IPS-NIHi7 (cell line): Measurements from ENCODE around the gene EML4.
"Not testable (repeated sequence)": the region's sequence is repeated elsewhere in the genome, so short reads cannot be mapped to it uniquely, and the experiment has no call there.

Source experiments
- DNase-seq: peaks from one replicate; pipeline ENCODE4 v3.0.0; 2012; ENCODE audit warnings: mixed read lengths; ENCODE audit errors: extremely low spot score

EML4 gene

DNA sequence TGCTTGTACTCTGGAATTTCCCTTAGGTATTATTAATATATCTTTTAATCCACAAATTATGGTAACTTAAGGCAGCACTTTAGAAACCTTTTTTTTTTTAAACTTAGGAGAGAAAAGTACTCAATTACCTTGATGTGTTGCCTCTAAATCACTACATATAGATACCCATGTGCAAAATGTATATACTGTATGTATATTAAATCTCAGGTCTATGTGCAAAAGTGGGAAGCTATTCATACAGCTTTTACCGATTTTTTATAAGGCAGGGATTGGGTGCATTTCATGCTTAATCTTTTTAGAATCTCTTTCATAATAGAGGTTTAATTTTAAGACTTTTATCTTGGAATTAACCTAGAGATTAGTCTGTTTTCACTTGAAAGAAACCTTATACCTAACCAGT, 3.4 kb downstream of the EML4 start:
- no peak for DNase-seq

DNA sequence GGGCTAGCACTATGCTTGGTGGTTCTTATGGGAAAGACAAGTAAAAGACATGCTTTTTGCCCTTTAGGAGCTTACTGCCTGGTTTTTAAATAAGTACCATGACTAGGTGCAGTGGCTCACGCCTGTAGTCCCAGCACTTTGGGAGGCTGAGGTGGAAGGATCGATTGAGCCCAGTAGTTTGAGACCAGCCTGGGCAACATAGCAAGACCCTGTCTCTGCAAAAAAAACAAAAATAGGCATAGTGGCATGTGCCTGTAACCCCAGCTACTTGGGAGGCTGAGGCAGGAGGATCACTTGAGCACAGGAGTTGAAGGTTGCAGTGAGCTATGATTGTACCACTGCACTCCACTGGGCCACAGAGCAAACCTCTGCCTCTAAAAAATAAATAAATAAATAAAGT, 4.3 kb downstream of the EML4 start:
- DNase-seq = not testable (repeated sequence)

DNA sequence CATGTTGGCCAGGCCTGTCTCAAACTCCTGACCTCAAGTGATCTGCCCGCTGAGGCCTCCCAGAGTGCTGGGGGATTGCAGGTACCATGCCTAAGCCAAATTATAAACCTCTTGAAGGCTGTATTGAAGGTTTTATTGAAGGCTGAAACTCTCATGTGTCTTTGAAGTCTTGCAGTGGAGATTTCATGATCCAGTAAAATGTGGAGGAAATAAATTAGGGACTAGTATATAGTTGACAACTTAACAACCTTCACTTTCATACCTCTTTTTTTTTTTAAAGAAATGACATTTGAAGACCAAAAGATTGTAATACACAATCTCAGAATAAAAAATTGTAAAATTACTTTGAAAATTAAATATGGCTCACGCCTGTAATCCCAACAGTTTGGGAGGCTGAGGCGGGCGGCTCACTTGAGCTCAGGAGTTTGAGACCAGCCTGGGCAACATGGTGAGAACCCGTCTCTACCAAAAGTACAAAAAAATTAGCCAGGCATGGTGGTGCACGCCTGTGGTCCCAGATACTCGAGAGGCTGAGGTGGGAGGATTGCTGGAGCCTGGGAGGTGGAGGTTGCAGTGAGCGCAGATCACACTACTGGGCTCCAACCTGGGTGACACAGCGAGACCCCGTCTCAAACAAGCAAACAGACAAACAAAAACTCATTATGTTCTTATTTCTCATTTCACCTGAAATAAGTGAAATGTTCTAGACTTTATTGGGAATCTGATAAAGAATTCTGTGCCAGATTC, 8.0 kb downstream of the EML4 start:
- no peak for DNase-seq

DNA sequence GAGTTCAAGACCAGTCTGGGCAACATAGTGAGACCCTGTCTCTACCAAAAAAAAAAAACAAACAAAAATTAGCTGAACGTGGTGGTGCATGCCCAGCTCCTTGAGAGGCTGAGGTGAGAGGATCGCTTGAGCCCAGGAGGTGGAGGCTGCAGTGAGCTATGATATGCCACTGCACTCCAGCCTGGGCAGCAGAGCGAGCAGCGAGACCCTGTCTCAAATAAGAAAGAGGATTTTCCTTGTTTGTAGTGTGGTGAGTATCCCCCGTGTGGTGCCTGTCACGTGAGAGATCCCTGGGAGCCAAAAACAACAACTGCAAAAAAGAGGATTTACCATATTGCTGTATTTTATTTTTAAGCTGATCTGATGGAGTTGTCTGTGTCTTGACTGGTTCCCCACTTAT, 9.2 kb downstream of the EML4 start:
- DNase-seq = no peak

DNA sequence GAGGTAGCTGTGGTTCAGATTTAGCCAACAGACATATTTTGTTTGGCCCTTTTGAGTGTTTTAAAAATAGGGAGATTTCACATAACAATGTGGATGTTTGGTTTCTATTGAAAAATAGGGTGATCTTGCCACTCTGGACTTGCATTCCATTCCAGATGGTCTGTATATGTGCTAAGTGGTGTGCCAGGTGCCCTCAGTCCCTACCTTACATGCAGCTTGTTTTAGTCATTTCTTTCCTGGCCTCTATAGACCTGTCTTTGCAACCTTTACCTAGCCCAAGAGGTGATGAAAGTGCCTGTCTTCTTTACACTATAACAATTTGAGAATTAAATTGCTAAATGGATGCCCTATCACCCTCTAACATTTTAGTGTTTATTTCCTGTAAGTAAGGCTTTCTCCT, 11.1 kb downstream of the EML4 start:
- no peak for DNase-seq

DNA sequence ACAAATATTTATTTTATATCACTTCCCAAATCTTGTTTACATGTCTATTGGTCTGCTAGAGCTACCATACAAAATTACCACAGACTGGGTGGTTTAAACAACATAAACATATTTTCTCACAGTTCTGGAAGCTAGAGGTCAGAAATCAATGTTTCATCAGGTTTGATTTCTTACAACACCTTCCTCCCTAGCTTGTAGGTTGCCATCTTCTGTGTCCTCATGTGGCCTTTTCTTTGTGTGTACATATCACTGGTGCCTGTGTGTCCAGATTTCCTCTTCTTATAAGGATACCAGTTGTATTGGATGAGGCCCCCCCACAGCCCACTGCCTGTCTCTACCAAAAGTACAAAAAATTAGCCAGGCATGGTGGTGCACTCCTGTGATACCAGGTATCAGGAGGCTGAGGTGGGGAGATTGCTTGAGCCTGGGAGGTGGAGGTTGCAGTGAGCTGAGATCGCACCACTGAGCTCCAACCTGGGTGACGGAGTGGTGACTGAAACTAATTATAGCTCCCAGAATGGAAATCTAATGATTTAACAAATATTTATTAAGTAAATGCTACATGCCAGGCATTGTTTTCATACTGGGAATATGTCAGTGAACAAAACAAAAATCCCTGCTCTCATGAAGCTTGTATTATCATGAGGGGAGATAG, 13.6 kb downstream of the EML4 start:
- DNase-seq = no peak

DNA sequence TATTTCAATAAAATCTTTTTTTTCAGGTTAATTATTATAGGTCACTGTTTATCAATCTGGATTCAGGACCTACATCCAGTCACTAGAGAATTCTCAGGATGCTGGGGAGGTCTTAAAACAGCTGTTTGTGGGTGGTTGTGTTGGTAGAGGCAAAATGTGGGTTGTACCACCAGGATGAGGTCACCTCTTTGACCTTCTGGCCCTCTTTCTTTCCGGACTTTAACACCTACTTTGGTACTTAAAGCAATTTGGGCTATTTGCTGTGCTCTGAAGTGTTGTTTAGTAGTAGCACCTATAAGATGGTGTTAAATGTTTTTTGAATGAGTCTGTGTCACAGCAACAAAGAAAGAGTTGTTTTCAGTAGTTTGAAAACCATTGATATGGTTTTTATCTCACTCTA, 14.6 kb downstream of the EML4 start:
- DNase-seq = peak; percentile 26

DNA sequence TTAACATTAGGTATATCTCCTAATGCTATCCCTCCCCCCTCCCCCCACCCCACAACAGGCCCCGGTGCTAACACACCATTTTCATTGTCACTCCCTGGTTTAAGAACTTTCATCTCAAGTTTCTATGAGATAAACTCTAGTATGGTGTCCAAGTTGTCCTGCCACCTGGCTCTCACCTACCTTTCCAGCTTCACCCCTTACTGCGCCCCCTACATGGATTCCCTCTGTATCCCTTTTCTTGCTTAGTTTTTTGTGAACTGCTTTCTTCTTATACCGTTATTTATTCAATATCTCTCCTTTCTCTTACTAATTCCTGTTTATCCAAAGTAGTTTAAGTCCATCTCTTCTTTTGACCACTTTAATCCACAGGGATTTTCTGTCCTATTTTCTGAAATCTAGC, 15.2 kb downstream of the EML4 start:
- DNase-seq = peak; percentile 21

DNA sequence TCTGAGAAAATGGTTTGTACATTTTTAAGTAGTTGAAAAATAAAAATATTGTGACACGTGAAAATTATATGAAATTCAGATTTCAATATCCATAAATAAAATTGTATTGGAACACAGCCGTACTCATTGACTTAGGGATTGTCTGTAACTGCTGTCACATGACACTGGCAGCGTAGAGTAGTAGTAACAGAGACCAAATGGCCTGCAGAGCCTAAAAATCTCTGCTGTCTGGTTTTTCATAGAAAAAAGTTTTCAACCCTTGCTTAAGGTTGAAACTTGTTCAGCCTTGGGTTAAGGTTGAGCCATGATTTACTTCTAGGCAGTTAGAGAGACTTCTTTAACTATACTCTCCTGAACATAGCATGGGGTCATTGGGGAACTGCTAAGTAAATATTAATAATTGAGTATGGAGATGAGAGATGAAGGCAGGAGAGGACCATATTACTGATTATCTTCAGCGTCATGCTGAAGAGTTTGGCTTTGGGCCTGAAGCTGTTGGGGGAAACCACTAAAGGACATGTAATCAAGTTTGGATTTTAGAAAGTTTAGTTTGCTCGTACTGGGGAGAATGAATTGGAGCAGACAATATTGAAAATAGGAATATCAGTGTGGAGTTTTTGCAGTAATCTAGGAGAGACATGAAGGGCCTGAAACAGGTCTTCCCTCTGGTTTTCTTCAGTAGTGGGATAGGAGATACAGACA, 16.2 kb downstream of the EML4 start:
- DNase-seq = no peak

DNA sequence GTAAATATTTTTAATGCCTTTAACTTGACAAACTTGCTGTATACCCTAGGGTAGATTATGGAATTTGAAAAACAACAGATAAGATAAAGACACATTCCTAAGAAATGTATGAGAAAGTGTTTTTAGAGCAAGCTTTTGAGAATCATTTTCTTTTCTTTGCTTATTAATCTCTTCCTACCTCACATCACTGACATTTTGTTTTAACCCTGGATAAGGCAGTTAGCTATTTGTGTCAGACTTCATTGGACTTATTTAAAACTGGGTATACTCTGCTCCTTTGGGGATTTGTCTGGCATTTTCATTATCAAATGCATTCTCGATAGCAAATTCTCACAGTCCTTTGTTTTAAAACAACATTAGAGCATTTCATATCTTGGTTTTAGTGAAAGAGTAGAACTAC, 17.2 kb downstream of the EML4 start:
- no peak for DNase-seq

DNA sequence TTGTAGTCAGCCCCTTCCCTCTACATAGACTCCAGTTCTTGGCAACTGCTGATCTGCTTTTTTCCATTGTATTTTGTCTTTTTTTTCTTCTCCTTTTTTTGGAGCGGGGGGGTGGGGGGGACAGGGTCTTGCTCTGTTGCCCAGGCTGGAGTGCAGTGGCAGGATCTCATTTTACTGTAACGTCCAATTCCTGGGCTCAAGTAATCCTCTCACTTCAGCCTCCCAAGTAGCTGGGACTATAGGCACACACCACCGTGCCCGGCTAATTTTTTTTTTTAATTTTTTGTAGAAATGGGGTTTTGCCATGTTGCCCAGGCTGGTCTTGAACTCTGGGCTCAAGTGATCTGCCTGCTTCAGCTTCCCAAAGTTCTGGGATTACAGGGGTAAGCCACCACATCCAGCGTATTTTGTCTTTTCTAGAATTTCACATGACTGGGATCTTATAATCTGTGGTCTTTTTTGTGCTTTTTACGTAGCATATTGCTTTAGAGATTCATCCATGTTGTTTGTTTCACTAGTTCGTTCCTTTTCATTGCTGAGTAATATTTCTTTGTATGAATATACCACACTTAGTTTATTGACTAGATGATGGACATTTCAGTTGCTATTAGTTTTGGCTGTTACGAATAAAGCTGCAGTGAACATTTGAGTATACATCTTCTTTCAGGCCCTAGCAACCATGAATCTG, 17.9 kb downstream of the EML4 start:
- DNase-seq = no peak

DNA sequence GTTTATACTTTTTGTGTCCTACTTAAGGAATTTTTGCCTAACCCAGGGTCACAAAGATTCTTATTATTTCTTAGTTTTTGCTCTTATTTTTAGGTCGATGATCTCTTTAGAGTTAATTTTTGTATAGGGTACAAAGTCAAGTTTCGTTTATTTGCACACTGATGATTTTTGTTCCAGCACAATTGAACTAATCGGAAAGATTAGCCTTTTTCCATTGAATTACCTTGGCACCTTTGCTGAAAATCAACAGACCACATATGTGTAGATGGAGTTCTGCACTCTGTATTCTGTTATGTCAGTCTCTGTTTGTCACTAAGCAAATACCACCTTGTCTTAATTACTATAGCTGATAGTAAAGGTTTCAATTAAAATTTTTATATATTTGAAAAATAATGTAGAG, 18.7 kb downstream of the EML4 start:
- no peak for DNase-seq

DNA sequence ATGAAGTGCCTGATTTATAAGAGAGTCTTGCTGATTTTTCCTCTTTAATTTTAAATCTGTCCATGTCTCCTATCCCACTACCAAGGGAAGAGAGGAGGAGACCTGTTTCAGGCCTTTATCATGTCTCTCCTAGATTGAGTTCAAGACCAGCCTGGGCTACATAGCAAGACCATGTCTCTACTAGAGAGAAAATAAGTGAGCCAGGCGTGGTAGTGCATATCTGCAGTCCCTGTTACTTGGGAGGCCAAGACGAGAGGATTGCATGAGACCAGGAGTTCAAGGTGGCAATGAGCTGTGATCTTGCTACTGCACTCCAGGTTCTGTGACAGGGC, 20.0 kb downstream of the EML4 start:
- DNase-seq = no peak

DNA sequence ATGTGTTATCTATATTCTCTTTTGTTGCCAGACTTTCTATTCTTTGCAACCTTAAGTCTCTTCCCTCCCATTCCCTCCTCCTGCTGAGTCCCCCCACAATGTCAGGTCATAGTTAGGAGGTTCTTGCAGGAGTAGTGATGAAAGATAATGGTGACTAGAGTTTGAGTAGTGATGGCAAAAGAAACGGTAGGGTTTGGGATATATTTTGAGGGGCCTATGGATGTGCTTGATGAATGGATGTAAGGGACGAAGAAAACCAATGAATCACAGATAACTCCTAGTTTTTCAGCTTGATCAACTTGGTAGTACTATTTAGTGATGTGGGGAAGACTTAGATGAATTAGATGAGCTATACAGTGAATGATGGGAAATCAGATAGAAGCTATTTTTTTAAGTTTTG, 21.0 kb downstream of the EML4 start:
- no peak for DNase-seq

DNA sequence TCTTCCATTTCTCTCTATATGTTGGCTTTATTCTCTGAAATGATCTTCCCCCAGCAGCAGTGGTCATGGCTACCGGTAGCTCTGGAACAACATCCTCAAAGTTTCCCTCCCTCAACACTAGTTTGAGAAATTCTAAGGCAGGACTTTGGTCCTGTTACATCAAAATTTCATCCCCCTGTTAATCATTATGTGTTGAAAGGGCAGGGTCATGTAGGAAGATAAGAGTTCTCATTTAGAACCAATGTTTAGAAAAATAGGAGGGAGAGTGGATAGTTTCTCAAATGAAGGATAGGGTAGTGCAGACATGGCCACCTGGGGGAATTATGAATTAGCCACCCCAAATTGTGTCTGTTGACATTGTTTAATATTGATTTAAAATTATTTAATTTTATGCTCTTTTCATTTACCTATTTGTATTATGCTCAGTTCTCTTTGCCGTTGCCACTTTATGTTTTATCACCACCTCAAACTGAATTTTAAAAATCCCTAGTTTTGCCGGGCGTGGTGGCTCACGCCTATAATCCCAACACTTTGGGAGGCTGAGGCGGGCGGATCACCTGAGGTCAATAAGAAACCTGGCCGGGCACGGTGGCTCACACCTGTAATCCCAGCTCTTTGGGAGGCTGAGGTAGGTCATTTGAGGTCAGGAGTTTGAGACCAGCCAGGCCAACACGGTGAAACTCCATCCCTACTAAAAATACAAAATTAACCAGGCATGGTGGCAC, 22.3 kb downstream of the EML4 start:
- no peak for DNase-seq

DNA sequence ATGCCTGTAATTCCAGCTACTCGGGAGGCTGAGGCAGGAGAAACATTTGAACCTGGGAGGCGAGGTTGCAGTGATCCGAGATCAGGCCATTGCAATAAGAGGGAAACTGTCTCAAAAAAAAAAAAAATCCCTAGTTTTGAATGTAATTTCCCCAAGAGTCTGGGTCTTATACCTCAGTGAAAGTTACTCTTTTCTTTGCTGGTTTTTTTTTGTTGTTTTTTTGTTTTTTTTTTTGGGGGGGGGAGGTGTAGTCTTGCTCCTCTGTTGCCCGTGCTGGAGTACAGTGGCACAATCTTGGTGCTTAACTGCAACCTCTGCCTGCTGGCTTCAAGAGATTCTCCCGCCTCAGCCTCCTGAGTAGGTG, 22.8 kb downstream of the EML4 start:
- no peak for DNase-seq

DNA sequence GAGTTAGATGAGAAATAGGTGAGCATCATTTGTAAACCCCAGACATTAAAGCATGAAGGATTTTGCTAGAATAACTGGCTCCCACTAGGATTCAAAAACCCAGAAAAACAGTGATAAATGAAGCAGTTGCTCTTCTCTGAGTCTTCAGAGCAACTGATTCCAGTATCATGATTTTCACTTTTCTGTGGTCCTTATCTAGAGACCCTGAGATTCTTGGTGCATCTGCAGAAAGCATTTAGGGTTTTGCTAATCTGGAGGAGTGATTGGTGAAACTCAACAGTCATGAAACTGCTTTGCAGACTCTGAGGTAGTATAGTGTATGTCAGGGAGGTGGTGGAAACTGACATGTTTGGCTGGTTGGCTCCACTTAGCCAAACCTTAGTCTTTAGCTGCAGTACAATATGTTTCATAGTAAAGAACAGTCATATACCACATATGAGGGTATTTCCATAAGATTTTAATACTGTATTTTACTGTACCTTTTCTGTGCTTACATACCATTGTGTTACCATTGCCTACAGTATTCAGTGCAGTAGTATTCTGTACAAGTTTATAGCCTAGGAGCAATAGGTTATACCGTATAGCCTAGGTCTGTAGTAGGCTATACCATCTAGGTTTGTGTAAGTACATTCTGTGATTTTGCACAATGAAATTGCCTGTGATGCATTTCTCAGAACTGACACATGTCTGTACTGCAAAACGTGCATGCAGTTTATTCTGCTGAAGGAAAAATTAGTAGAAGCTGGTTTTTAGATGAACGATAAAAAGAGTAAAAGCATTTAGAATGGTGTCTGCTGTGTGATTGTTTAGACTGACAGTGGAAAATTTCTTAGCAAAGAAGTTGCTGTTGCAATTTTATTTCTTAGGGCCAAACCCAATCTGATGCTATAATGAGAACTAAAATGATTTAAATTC, 23.8 kb downstream of the EML4 start:
- DNase-seq = no peak

DNA sequence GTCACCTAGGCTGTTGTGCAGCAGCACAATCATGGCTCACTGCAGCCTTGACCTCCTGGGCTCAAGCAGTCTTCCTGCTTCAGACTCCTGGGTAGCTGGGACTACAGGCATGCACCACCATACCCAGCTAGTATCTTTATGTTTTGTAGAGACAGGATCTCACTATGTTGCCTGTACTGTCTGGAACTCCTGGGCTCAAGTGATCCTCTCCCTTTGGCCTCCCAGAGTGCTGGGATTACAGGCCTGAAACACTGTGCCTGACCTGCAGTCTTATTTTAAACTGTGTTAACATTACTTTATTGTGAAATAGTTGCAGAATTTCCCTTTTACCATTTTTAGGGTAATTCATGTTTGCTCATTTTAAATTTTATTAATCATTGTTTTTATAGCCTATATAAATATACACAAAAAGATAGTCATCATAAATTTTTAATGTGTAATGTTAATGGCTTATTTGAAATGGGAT, 24.6 kb downstream of the EML4 start:
- DNase-seq = no peak

DNA sequence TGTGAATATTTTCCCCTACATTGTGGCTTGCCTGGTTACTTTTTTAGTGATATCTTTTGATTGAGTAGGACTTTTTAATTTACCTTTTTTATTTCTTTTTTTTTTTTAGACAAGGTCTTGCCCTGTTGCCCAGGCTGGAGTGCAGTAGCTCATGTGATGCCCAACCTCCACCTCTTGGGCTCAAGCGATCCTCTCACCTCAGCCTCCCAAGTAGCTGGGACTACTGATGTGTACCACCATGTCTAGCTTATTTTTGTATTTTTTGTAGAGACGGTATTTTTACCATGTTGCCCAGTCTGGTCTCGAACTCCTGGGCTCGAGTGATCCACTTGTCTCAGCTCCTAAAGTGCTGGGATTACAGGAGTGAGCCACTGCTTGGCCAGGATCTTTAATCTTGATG, 25.3 kb downstream of the EML4 start:
- no peak for DNase-seq

DNA sequence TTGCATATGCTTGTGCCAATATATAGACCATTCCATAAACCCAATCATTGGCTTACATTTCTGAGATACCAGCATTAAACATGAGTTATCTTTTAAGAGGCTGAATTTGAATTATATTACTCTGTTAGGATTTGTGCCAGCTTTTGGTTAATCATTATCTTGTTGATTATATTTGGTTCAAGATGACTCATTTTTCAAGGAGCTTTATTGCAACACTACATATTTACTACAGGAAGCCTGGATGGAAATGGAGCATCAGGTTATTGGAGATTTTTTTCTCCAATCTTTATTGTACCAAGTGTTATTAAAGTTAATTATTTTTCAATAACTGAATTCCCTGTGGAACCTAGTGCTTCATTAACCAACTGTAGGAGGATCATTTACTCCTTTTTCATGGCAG, 26.4 kb downstream of the EML4 start:
- no peak for DNase-seq

DNA sequence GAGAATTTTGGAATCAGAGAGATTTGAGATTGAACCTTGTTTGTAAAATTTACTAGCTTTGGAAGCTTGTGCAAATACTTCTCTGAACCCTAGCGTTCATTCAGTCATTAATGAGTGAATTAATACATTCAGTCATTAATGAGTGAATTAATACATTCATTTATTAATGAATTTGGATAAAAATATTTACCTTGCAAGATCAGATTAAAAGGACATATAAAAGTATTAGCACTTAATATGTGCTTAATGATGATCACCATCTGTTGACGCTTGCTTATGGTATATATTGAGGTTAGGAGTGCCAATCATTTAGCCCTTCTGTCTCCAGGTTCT, 26.9 kb downstream of the EML4 start:
- no peak for DNase-seq
